HepG2 (cell line): Measurements from ENCODE around the gene EWSR1. TPM values are rescaled to one million over a fixed set of nuclear protein-coding genes. Genes with fewer than 3 reads are reported as not detected.

Experiments
- ATAC-seq: fragments of 200-7000 bp; cut with Tn5 transposase; 3 replicates; pipeline ENCODE4 v1.9.1; 2020; ENCODE audit warnings: mild to moderate bottlenecking, moderate library complexity
- BruUV-seq: library from RNA; stranded (reverse); fragments of 400-500 nt; replicated peaks from 2 replicates; lab custom pipeline; 2021; lab: Mats Ljungman, UMichigan
- CTCF ChIA-PET: fragments of 300-600 bp; formaldehyde crosslinking; extraction: SDS; loops from one replicate; lab custom pipeline; 2021; ENCODE audit warnings: low total read pairs, inconsistent platforms, low intra/inter-chr PET ratio; lab: Yijun Ruan, JAX
- POLR2A ChIA-PET: fragments of 350-600 bp; sonication (Branson Sonifier 250); formaldehyde crosslinking; loops from one replicate; lab custom pipeline; 2020; ENCODE audit warnings: antibody characterized with exemption, inconsistent platforms; lab: Yijun Ruan, JAX
- DNase-seq: peaks from one replicate; pipeline ENCODE4 v3.0.0-alpha.2; 2015; ENCODE audit warnings: low spot score
- FAIRE-seq: peaks from 3 replicates; lab custom pipeline; 2011; peaks lifted over from hg19 to GRCh38; lab: Jason Lieb, UNC
- H2AFZ ChIP-seq: one replicate; pipeline ENCODE4 v1.6.1; 2011; ENCODE audit warnings: low read length, inconsistent platforms
- H3K27ac ChIP-seq: fragments of 300-600 bp; 3 replicates; pipeline ENCODE4 v1.8.0; 2011; ENCODE audit warnings: mixed run types, mild to moderate bottlenecking, mixed read lengths, low read length, inconsistent platforms; ENCODE audit not compliant: insufficient read depth; ENCODE audit errors: extremely low read length
- H3K27me3 ChIP-seq, 2 experiments: fragments of 200-600 bp in 1 of 2; 2 replicates in 1 of 2; 3 replicates in 1 of 2; pipeline versions ENCODE4 v1.6.0 to v1.8.0; 2011; ENCODE audit warnings: low read length in 2 of 2, mild to moderate bottlenecking in 2 of 2, moderate library complexity in 2 of 2, inconsistent platforms in 1 of 2; ENCODE audit not compliant: insufficient read depth in 2 of 2, control insufficient read depth in 1 of 2
- H3K36me3 ChIP-seq, 2 experiments: fragments of 200-600 bp in 1 of 2; replicated peaks in 1 of 2; 2 replicates in 1 of 2; 3 replicates in 1 of 2; pipeline versions ENCODE4 v1.5.1 to v1.8.0; 2011; ENCODE audit warnings: low read length in 2 of 2, inconsistent platforms in 1 of 2; ENCODE audit not compliant: insufficient read depth in 2 of 2, control insufficient read depth in 1 of 2
- H3K4me1 ChIP-seq: 2 replicates; pipeline ENCODE4 v1.5.1; 2012; ENCODE audit warnings: low read length, inconsistent platforms; ENCODE audit not compliant: insufficient read depth
- H3K4me2 ChIP-seq: 2 replicates; pipeline ENCODE4 v1.6.0; 2011; ENCODE audit warnings: low read depth, low read length, inconsistent platforms
- H3K4me3 ChIP-seq, 3 experiments: fragments of 200-600 bp in 1 of 3; sonication (generic), shearing (Covaris generic) in 1 of 3; replicated peaks in 1 of 3; 2 replicates each; pipeline ENCODE4 v1.5.1; 2011 to 2016; ENCODE audit warnings: low read length in 3 of 3, inconsistent platforms in 2 of 3, low read depth in 2 of 3, mild to moderate bottlenecking in 2 of 3, control low read depth in 1 of 3, mixed read lengths in 1 of 3; ENCODE audit not compliant: insufficient read depth in 1 of 3
- H3K79me2 ChIP-seq: one replicate; pipeline ENCODE4 v1.6.1; 2011; ENCODE audit warnings: low read length, inconsistent platforms; ENCODE audit not compliant: insufficient read depth
- H3K9ac ChIP-seq: 2 replicates; pipeline ENCODE4 v1.6.0; 2011; ENCODE audit warnings: mild to moderate bottlenecking, low read depth, low read length, inconsistent platforms; ENCODE audit not compliant: insufficient read depth
- H3K9me3 ChIP-seq: 2 replicates; pipeline ENCODE4 v1.5.1; 2012; ENCODE audit warnings: mild to moderate bottlenecking, low read length
- H4K20me1 ChIP-seq: 2 replicates; pipeline ENCODE4 v1.6.0; 2011; ENCODE audit warnings: inconsistent platforms, mild to moderate bottlenecking, low read length, moderate library complexity; ENCODE audit not compliant: insufficient read depth
- IRF1 ChIP-seq: sonication (generic); formaldehyde crosslinking; IDR thresholded peaks from 2 replicates; pipeline ENCODE4 v1.4.0; 2020; ENCODE audit warnings: low read depth, mild to moderate bottlenecking, missing genetic modification reagents
- KAT8 ChIP-seq: IDR thresholded peaks from 2 replicates; pipeline ENCODE4 v1.6.1; 2016; ENCODE audit warnings: missing genetic modification reagents, missing compliant biosample characterization
- MAFG ChIP-seq: sonication (generic); formaldehyde crosslinking; IDR thresholded peaks from 2 replicates; pipeline ENCODE4 v1.5.1; 2020; ENCODE audit warnings: mild to moderate bottlenecking, missing genetic modification reagents
- SYNCRIP ChIP-seq: fragments of 200-400 bp; formaldehyde crosslinking; IDR thresholded peaks from 2 replicates; pipeline ENCODE4 v1.6.1; 2018; ENCODE audit warnings: mild to moderate bottlenecking, low read depth, low read length; ENCODE audit not compliant: insufficient read depth
- TFDP1 ChIP-seq: IDR thresholded peaks from 2 replicates; pipeline ENCODE4 v1.6.1; 2016; ENCODE audit warnings: missing compliant biosample characterization, missing genetic modification reagents, borderline replicate concordance
- WIZ ChIP-seq: sonication (generic); formaldehyde crosslinking; IDR thresholded peaks from 2 replicates; pipeline ENCODE4 v1.5.1; 2020; ENCODE audit warnings: mild to moderate bottlenecking, missing genetic modification reagents
- ZNF318 ChIP-seq: sonication (generic); formaldehyde crosslinking; IDR thresholded peaks from 2 replicates; pipeline ENCODE4 v1.4.0; 2020; ENCODE audit warnings: mild to moderate bottlenecking, missing genetic modification reagents
- ZNF431 ChIP-seq: sonication (generic); formaldehyde crosslinking; IDR thresholded peaks from 2 replicates; pipeline ENCODE4 v1.9.0; 2022; ENCODE audit warnings: missing genetic modification reagents, low read depth, mild to moderate bottlenecking, borderline replicate concordance
- WGBS: methylation state at CpG from one replicate; pipeline ENCODE4 v1.1.6; 2017; ENCODE audit warnings: low lambda C conversion rate; 5-methylcytosine and 5-hydroxymethylcytosine counted together
- in situ Hi-C: cut with HindIII; loops from 2 replicates; pipeline ENCODE4 v1.10.0; 2017; ENCODE audit warnings: low pct_unique_long_range_greater_than_20kb; ENCODE audit not compliant: extremely low pct_ligation_motif_present
- intact Hi-C: fragments of 100-400 bp; cut with micrococcal nuclease; formaldehyde crosslinking; loops from one replicate; pipeline ENCODE4 v1.10.0; 2022; ENCODE audit not compliant: unreplicated experiment
- polyA plus RNA-seq, 8 experiments: library from polyadenylated mRNA; depleted of rRNA in 3 of 8; stranded (reverse) in 7 of 8; unstranded in 1 of 8; fragments of >200 nt; fragmentation: Illumina TruSeq in 4 of 8; extraction: Trizol in 4 of 8; gene quantifications; 2 replicates each; pipeline versions ENCODE4 v1.2.1 to v1.2.3, GENCODE V29; 2011 to 2016; ENCODE audit warnings: low read depth in 4 of 8, missing spikeins in 1 of 8, mixed read lengths in 1 of 8; ENCODE audit not compliant: insufficient read depth in 1 of 8
- total RNA-seq, 5 experiments: library from RNA; depleted of rRNA; stranded (reverse); fragments of >200 nt; fragmentation: Illumina TruSeq; extraction: Trizol; gene quantifications; 2 replicates each; pipeline ENCODE4 v1.2.3, GENCODE V29; 2016; ENCODE audit warnings: low read depth in 1 of 5

The EWSR1 gene
- total and polyA plus RNA-seq, 2 of the 13 experiments (the other 11 are each of a cell fraction or from before 2014, with no cell fraction given), result 211 to 326 TPM

GRCh38 chr22:29231971-29232959 lies 35.8 kb upstream of the EWSR1 start:
- CTCF ChIA-PET, result interaction anchor here (1.0 kb wide), 1 partner anchor 29 kb away, joined by 3 read pairs; no protein-coding TSS in a partner anchor
- intact Hi-C loops, result no loop called here
- BruUV-seq, result no TSS peak
- H3K9me3 ChIP-seq, result no peaks in the 10 kb centered on the region
- H3K79me2 ChIP-seq, result no peaks in the 10 kb centered on the region
- peak overlapping the region in 1 of 3 experiments; percentile 47; a peak in 1 of 6 replicates for H3K4me3 ChIP-seq
- no peaks in the 10 kb centered on the region for H4K20me1 ChIP-seq
- H2AFZ ChIP-seq, result peak overlapping the region; percentile 35
- H3K36me3 ChIP-seq, result no peaks in the 10 kb centered on the region
- FAIRE-seq (peak; percentile 23), DNase-seq (peak; percentile 79), ATAC-seq (peak; percentile 92)
- no peak overlapping the region for H3K27ac ChIP-seq
- in situ Hi-C loops, result no loop called here
- H3K4me1 ChIP-seq, result peaks cover 30% of the 10 kb centered on the region
- peaks cover 6 to 7% of the 10 kb centered on the region in 2 experiments; a peak in 4 of 5 replicates for H3K27me3 ChIP-seq
- WGBS, result 33% methylated on average over 3 of the region's 22 CpGs
- peak overlapping the region; percentile 59 for H3K4me2 ChIP-seq
- POLR2A ChIA-PET, result no interaction called here
- H3K9ac ChIP-seq, result peak overlapping the region; percentile 5; the same call in 1 of the 2 replicates
- peak; percentile 53 for TF ChIP-seq KAT8 (CRISPR knock-in tag)
- no peak for TF ChIP-seq WIZ (CRISPR knock-in tag)
- no peak for TF ChIP-seq ZNF318 (CRISPR knock-in tag)
- TF ChIP-seq IRF1 (CRISPR knock-in tag), result no peak
- TF ChIP-seq SYNCRIP, result no peak
- no peak for TF ChIP-seq ZNF431 (CRISPR knock-in tag)
- peak; percentile 43; the same call in 1 of the 2 replicates for TF ChIP-seq TFDP1
- no peak for TF ChIP-seq MAFG
